B cell (primary cell): ENCODE measurements around the gene CDH16. TPM values are rescaled to one million over a fixed set of nuclear protein-coding genes. Genes with fewer than 3 reads are reported as not detected.

Experiments
- ATAC-seq: fragments of 200-7000 bp; cut with Tn5 transposase; one replicate; pipeline ENCODE4 v1.10.0; 2021; ENCODE audit warnings: low read depth, mild to moderate bottlenecking, moderate number of reproducible peaks, moderate library complexity
- CTCF ChIA-PET: fragments of 350-600 bp; sonication (Branson Sonifier 250); formaldehyde crosslinking; loops from one replicate; lab custom pipeline; 2021; ENCODE audit warnings: antibody characterized with exemption, inconsistent platforms; lab: Charles Lee
- POLR2A ChIA-PET: fragments of 350-600 bp; sonication (Branson Sonifier 250); formaldehyde crosslinking; loops from one replicate; lab custom pipeline; 2021; ENCODE audit warnings: antibody characterized with exemption; lab: Charles Lee
- DNase-seq: peaks from one replicate; pipeline ENCODE4 v3.0.0; 2013
- H2AFZ ChIP-seq: 2 replicates; pipeline ENCODE4 v1.6.1; 2012; ENCODE audit warnings: mild to moderate bottlenecking, low read depth, low read length; ENCODE audit not compliant: insufficient read depth, poor library complexity, severe bottlenecking
- H3K27ac ChIP-seq, 2 donors: 1 replicate in 1 of 2; 2 replicates in 1 of 2; pipeline ENCODE4 v1.5.1; 2012 to 2013; ENCODE audit warnings: low read length in 2 of 2, mild to moderate bottlenecking in 2 of 2, moderate library complexity in 1 of 2
- H3K27me3 ChIP-seq, 4 experiments: fragments of 200-600 bp in 1 of 4; sonication (generic) in 1 of 4; replicated peaks in 1 of 4; 1 replicate in 2 of 4; 2 replicates in 2 of 4; pipeline versions ENCODE4 v1.6.1 to v1.7.0; 2013 to 2016; ENCODE audit warnings: low read length in 3 of 4, mild to moderate bottlenecking in 2 of 4, mixed read lengths in 1 of 4, moderate library complexity in 1 of 4; ENCODE audit not compliant: insufficient read depth in 4 of 4, control insufficient read depth in 3 of 4; ENCODE audit errors: control extremely low read depth in 1 of 4
- H3K36me3 ChIP-seq, 2 experiments: replicated peaks in 1 of 2; 1 replicate in 1 of 2; 2 replicates in 1 of 2; pipeline versions ENCODE4 v1.6.1 to v1.7.1; 2013; ENCODE audit warnings: low read length in 1 of 2; ENCODE audit not compliant: insufficient read depth in 2 of 2, control insufficient read depth in 1 of 2; ENCODE audit errors: control extremely low read depth in 1 of 2, extremely low read depth in 1 of 2
- H3K4me1 ChIP-seq, 2 donors: fragments of 200-600 bp in 1 of 2; sonication (generic) in 1 of 2; 1 replicate in 1 of 2; 2 replicates in 1 of 2; pipeline versions ENCODE4 v1.5.1 to v1.6.1; 2013 to 2017; ENCODE audit warnings: low read length in 2 of 2; ENCODE audit not compliant: control insufficient read depth in 2 of 2, insufficient read depth in 2 of 2
- H3K4me2 ChIP-seq: replicated peaks from 2 replicates; pipeline ENCODE3; 2012; ENCODE audit warnings: mild to moderate bottlenecking, low read depth, low read length; ENCODE audit not compliant: poor library complexity, severe bottlenecking
- H3K4me3 ChIP-seq, 5 experiments: fragments of 200-600 bp in 1 of 5; sonication (generic) in 1 of 5; 1 replicate in 3 of 5; 2 replicates in 2 of 5; pipeline versions ENCODE4 v1.5.1 to v1.7.0; 2011 to 2016; ENCODE audit warnings: low read length in 4 of 5, mild to moderate bottlenecking in 4 of 5, low read depth in 2 of 5, control low read depth in 1 of 5, moderate library complexity in 1 of 5; ENCODE audit not compliant: insufficient read depth in 1 of 5; ENCODE audit errors: control extremely low read depth in 1 of 5, extremely low read depth in 1 of 5
- H3K79me2 ChIP-seq: fragments of 200-600 bp; sonication (generic); one replicate; pipeline ENCODE4 v1.6.0; 2016; ENCODE audit warnings: low read length; ENCODE audit not compliant: control insufficient read depth, insufficient read depth
- H3K9ac ChIP-seq: fragments of 200-600 bp; sonication (generic); 2 replicates; pipeline ENCODE4 v1.6.1; 2017; ENCODE audit warnings: mild to moderate bottlenecking, low read length, moderate library complexity
- H3K9me3 ChIP-seq, 3 donors: one replicate each; pipeline versions ENCODE4 v1.6.1 to v1.7.1; 2013; ENCODE audit warnings: low read length in 2 of 3; ENCODE audit not compliant: control insufficient read depth in 2 of 3, insufficient read depth in 1 of 3; ENCODE audit errors: control extremely low read depth in 1 of 3
- H4K20me1 ChIP-seq: 2 replicates; pipeline ENCODE4 v1.6.0; 2012; ENCODE audit warnings: mild to moderate bottlenecking, low read length; ENCODE audit not compliant: insufficient read depth, control insufficient read depth, poor library complexity, severe bottlenecking
- H3K27ac Mint-ChIP-seq: one replicate; pipeline ENCODE4 v1.8.0; 2021; ENCODE audit warnings: mixed read lengths
- H3K27me3 Mint-ChIP-seq: one replicate; pipeline ENCODE4 v1.8.0; 2021; ENCODE audit warnings: mixed read lengths
- H3K4me1 Mint-ChIP-seq: one replicate; pipeline ENCODE4 v1.8.0; 2021; ENCODE audit warnings: mixed read lengths
- H3K4me3 Mint-ChIP-seq: one replicate; pipeline ENCODE4 v1.8.0; 2021; ENCODE audit warnings: mixed read lengths
- H3K9me3 Mint-ChIP-seq: one replicate; pipeline ENCODE4 v1.8.0; 2022; ENCODE audit warnings: mixed read lengths; ENCODE audit not compliant: insufficient read depth
- EZH2 ChIP-seq: IDR thresholded peaks from 2 replicates; pipeline ENCODE4 v1.6.1; 2012; ENCODE audit warnings: borderline replicate concordance, low read depth, mild to moderate bottlenecking, moderate library complexity, low read length; ENCODE audit not compliant: insufficient read depth, poor library complexity, severe bottlenecking
- WGBS: methylation state at CpG from one replicate; pipeline ENCODE4 v1.1.5; 2013; ENCODE audit warnings: missing lambda C conversion rate; ENCODE audit not compliant: insufficient coverage; 5-methylcytosine and 5-hydroxymethylcytosine counted together
- intact Hi-C: fragments of 100-400 bp; cut with micrococcal nuclease; formaldehyde crosslinking; loops from one replicate; pipeline ENCODE4 v1.10.0; 2022
- polyA plus RNA-seq: library from polyadenylated mRNA; depleted of rRNA; stranded (reverse); fragments of >200 nt; gene quantifications from 2 replicates; pipeline ENCODE4 v1.2.3, GENCODE V29; 2012
- total RNA-seq, 2 donors: library from RNA; stranded (reverse); fragments of 120-200 nt in 1 of 2; gene quantifications; 1 replicate in 1 of 2; 2 replicates in 1 of 2; pipeline versions ENCODE4 v1.2.3 to v1.2.4, GENCODE V29; 2013 to 2022
- TF ChIP-seq, protein P1 (sequence below): fragments of 200-600 bp; IDR thresholded peaks from one replicate; pipeline ENCODE4 v1.8.0; 2022; ENCODE audit warnings: antibody characterized with exemption, mild to moderate bottlenecking

CDH16 gene
- total and polyA plus RNA-seq, 2 donors (not counting 1 experiment from before 2014, with no cell fraction given), result not detected

GRCh38 chr16:66913081-66913480 lies 5.6 kb downstream of the CDH16 start:
- H3K27me3 ChIP-seq, result no peaks in the 10 kb centered on the region
- intact Hi-C loops, result no loop called here
- ChIA-PET POLR2A (no interaction called here), CTCF (interaction anchor here (0.6 kb wide), 1 partner anchor 45 kb away, joined by 4 read pairs; no protein-coding TSS in a partner anchor)
- Mint-ChIP-seq H3K4me3 (no peak overlapping the region), H3K27ac (no peak overlapping the region), H3K27me3 (peaks cover 6% of the 10 kb centered on the region), H3K4me1 (no peaks in the 10 kb centered on the region), H3K9me3 (no peaks in the 10 kb centered on the region)
- H4K20me1 ChIP-seq, result no peaks in the 10 kb centered on the region
- no peak overlapping the region for H3K9ac ChIP-seq
- H3K9me3 ChIP-seq, result no peaks in the 10 kb centered on the region
- H3K4me3 ChIP-seq, result no peak overlapping the region
- ATAC-seq (no peak), DNase-seq (no peak)
- H3K4me2 ChIP-seq, result no peak overlapping the region
- no peaks in the 10 kb centered on the region for H3K36me3 ChIP-seq
- no peak overlapping the region for H3K27ac ChIP-seq
- H2AFZ ChIP-seq, result no peak overlapping the region
- 53% methylated on average over 10 of the region's 10 CpGs for WGBS
- no peaks in the 10 kb centered on the region for H3K79me2 ChIP-seq
- TF ChIP-seq, protein P1, sequence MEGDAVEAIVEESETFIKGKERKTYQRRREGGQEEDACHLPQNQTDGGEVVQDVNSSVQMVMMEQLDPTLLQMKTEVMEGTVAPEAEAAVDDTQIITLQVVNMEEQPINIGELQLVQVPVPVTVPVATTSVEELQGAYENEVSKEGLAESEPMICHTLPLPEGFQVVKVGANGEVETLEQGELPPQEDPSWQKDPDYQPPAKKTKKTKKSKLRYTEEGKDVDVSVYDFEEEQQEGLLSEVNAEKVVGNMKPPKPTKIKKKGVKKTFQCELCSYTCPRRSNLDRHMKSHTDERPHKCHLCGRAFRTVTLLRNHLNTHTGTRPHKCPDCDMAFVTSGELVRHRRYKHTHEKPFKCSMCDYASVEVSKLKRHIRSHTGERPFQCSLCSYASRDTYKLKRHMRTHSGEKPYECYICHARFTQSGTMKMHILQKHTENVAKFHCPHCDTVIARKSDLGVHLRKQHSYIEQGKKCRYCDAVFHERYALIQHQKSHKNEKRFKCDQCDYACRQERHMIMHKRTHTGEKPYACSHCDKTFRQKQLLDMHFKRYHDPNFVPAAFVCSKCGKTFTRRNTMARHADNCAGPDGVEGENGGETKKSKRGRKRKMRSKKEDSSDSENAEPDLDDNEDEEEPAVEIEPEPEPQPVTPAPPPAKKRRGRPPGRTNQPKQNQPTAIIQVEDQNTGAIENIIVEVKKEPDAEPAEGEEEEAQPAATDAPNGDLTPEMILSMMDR, result no peak
- no peak for TF ChIP-seq EZH2
- no peaks in the 10 kb centered on the region for H3K4me1 ChIP-seq

DNA sequence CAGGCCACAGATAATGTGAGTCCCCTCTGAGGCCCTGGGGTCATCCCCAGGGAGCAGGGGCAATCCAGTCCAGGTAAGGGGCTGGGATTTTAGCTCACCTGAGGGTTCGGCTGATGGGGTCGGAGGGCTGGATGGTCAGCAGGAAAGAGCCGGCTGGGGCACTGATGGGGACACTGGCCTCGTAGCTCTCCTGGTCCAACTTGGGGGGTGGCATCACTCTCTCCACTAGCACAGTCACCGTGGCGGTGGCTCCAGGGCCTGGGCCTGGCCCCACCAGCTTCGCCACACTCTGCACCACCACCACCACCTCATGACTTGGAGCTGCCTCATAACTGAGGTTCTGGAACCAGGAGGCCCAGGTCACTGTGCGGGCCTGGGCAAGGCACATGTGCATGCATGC lies 6.9 kb downstream of the CDH16 start:
- Histone ChIP-seq H3K27ac (no peak overlapping the region), H3K4me3 (no peak overlapping the region), H3K4me2 (no peak overlapping the region), H3K36me3 (no peaks in the 10 kb centered on the region), H3K27me3 (no peaks in the 10 kb centered on the region), H3K9ac (no peak overlapping the region), H3K4me1 (no peaks in the 10 kb centered on the region), H3K79me2 (no peaks in the 10 kb centered on the region), H4K20me1 (no peaks in the 10 kb centered on the region), H2AFZ (no peak overlapping the region), H3K9me3 (no peaks in the 10 kb centered on the region)
- peaks cover 6% of the 10 kb centered on the region for H3K27me3 Mint-ChIP-seq
- no peaks in the 10 kb centered on the region for H3K9me3 Mint-ChIP-seq
- H3K27ac Mint-ChIP-seq, result no peak overlapping the region
- H3K4me1 Mint-ChIP-seq, result no peaks in the 10 kb centered on the region
- DNase-seq, result no peak
- ChIA-PET CTCF (no interaction called here), POLR2A (no interaction called here)
- 94% methylated on average over 8 of the region's 8 CpGs for WGBS
- no peak overlapping the region for H3K4me3 Mint-ChIP-seq
- no peak for TF ChIP-seq EZH2
- TF ChIP-seq, protein P1, result no peak
- ATAC-seq, result no peak
- intact Hi-C loops, result no loop called here
